Stimulated activated CD4-positive, alpha-beta T cell treated with anti-CD3 and anti-CD28 coated beads, TNF-alpha, amount 100 ng/mL, for 24 hours (primary cell): ENCODE results near the gene ZFP92.

Source experiments
- DNase-seq, 3 experiments: peaks; one replicate each; pipeline ENCODE4 v3.0.0-alpha.2; 2020; ENCODE audit warnings: low read depth in 3 of 3

The ZFP92 gene

DNA sequence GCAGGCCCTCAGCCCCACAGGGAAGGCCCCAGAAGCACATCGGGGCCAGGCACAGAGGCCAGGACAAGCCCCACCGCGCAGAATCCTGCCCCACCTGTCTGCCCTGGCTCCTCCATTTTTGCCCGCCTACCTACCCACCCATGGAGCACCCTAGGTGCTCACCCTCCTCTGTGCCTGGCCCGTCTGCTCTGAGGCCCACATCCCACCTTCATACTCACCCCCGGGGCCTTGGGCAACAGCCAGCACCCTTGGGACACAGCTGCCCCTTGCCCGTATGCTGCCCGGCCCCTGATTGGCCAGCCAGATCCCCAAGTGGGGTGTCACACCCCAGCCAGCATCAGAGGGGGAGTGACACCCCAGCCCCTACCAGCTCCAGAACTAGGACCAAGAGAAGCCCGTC lies 45.4 kb downstream of the ZFP92 start:
- no peak for DNase-seq

DNA sequence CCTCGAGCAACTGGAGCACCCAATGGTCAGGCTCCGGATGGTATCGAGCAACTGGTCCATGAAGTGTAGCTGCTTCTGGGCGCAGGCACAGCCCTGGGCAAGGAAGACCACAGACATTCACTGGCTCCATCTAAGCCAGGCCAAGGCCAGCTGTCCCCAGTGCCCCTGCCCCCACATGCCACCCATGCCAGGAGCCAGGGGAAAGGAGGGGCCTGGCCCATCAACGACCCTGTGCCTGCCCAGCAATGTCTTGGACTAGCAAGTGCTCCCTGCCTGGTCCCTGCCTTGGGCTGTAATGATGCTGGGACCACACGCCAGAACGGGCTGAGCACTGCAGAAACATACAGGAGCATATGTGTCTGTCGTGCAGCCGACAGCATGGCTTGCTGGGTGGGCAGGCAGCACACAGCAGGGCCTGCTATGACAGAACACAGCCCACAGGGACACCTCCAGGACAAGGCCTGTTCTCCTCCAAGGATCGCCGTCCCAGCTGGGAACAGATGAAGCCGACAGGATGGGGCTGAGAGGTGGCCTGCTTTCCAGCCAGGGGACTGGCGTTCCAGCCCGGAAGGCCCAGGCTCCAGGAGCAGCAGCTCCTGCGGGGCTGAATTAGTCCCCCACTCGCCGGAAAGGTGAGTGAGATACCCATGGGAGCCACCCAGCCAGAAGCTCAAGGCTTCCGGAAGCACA lies 46.0 kb downstream of the ZFP92 start:
- DNase-seq = no peak

DNA sequence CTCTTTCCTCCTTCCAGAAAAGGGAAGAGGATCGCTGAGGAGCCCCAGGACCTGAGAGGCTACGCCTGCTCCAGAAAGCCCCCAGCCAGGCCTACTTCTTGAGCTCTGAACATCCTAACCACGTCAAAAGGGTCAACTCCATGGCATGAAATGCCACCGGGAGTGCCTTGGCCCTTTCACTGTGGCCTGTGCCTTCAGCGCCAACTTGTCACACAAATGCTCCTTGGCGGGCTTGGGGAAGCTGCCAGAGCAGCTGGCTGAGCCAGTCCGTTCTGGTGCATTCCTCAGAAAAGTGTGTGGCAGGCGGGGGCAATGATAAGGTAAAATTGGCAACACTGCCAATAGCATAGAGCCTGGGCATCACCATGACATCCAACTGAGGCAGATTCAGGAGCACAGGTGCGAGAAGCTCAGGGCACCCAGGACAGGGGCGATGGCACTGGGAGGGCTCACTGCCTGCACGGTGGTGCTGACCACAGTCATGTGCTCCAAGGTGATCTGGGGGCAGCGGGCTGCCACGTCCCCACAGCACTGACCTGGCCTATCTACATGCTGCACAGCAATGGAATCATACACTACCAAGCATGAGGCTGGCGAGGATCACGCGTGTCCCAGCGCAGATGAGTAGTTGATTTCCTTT lies 46.7 kb downstream of the ZFP92 start:
- DNase-seq = no peak

DNA sequence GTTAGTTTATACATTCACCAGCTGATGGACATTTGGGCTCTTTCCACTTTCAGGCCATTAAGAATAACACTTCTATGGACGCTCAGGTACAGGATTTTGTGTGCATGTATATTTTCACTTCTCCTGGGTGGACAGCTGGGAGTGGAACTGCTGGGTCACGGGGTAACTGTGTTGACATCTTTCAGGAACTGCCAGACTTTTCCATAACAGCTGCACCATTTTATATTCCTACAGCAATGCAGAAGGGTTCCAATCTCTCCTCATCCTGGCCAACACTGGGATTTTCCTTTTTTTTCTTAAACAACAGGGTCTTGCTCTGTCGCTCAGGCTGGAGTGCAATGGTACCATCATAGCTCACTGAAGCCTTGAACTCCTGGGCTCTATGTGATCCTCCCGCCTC lies 47.2 kb downstream of the ZFP92 start:
- DNase-seq = no peak

DNA sequence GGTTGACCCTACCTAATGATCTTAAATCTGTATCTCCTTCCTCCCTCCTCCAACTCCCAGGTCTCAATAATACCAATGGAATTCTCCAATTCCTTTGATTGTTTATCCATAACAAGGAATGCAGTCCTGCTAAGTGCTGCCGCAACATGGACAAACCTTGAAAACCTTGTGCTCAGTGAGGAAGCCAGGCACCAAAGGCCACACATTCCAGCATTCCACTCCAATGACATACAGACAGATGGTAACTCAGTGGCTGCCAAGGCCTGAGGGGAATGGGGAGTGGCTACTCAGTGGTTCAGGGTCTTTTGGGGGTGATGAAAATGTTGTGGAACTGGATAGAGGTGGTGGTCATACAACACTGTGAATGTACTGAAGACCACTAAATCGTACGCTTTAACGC lies 48.7 kb downstream of the ZFP92 start:
- DNase-seq = no peak

DNA sequence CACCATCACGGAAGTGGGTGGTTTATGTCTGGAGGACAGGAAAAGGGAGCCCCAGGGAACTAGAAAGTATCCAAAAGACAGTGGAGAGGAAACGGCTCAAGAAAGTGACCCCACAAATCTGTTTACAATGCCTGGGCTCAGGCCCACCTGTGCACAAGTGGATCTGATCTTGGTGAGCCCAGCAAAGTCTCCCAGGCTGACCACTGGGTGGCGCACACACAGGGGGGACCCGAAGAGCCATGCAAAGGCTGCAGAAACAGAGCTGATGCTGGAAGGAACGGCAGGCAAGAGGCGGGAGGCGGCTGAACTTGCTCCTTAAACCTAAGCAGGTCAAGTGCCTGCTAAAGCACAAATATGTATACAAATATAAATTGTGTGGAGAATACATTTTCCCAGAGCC lies 49.6 kb downstream of the ZFP92 start:
- DNase-seq = peak in 2 of 3 experiments; percentile 15 to 36
